GM21367 (cell line): Measurements from ENCODE around the gene ASCC1.

Experiments
- ATAC-seq: cut with Tn5 transposase; IDR thresholded peaks from one replicate; pipeline ENCODE4 v1.9.1; 2021; ENCODE audit not compliant: unreplicated experiment

ASCC1 gene

GRCh38 chr10:72105098-72105475 is 111.0 kb downstream of the ASCC1 start:
- no peak for ATAC-seq

- no peak for ATAC-seq
Measured at GRCh38 chr10:72104472-72105097, 111.5 kb downstream of the ASCC1 start.

DNA sequence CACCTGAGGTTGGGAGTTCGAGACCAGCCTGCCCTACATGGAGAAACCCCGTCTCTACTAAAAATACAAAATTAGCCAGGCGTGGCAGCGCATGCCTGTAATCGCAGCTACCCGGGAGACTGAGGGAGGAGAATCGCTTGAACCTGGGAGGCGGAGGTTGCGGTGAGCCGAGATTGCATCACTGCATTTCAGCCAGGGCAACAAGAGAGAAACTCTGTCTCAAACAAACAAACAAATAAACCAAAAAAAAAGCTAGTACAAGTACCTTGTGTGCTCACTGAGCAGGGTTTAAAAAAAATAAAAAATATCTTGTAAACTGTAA is 116.5 kb downstream of the ASCC1 start:
- no peak for ATAC-seq

GRCh38 chr10:72098836-72099599 is 117.1 kb downstream of the ASCC1 start:
- no peak for ATAC-seq

GRCh38 chr10:72098301-72098835 is 117.7 kb downstream of the ASCC1 start:
- no peak for ATAC-seq

GRCh38 chr10:72097448-72098300 is 118.4 kb downstream of the ASCC1 start:
- ATAC-seq, result no peak

- no peak for ATAC-seq
Measured at GRCh38 chr10:72096115-72097000, 119.7 kb downstream of the ASCC1 start.

- ATAC-seq, result no peak
Measured at GRCh38 chr10:72095195-72095594, 120.9 kb downstream of the ASCC1 start.

DNA sequence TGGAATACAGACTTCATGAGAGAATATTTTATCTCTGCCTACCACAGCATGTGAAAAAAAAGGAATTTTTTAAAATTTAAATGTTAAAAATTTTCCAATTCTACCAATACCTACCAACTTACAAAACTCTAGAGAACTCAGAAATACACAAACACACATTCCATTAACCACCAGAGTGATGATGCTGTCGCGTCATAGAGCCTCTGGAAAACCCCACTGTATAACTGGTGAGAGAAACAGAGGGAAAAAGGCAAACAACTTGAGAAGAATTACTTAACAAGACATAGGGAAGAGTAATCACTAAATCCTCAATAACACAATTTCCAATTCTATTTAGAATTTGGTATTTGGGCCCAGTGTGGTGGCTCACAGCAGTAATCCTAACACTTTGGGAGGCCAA is 121.5 kb downstream of the ASCC1 start:
- no peak for ATAC-seq

- no peak for ATAC-seq
Measured at GRCh38 chr10:72093450-72093849, 122.6 kb downstream of the ASCC1 start.

DNA sequence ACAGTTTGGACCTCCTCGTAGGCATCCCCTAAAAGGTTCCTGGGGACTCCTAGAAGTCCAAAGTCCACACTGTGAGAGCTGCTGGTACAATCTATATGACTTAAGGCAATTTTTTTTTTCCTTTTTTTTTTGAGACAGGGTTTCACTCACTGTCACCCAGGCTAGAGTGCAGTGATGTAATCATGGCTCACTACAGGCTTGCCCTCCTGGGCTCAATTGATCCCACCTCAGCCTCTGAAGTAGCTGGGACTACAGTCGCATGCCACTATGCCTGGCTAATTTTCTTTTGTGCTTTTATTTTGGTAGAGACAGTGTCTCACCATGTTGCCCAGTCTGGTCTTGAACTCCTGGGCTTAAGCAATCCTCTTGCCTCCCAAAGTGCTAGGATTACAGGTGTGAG is 123.1 kb downstream of the ASCC1 start:
- ATAC-seq, result no peak

GRCh38 chr10:72092171-72092924 is 123.7 kb downstream of the ASCC1 start:
- no peak for ATAC-seq

DNA sequence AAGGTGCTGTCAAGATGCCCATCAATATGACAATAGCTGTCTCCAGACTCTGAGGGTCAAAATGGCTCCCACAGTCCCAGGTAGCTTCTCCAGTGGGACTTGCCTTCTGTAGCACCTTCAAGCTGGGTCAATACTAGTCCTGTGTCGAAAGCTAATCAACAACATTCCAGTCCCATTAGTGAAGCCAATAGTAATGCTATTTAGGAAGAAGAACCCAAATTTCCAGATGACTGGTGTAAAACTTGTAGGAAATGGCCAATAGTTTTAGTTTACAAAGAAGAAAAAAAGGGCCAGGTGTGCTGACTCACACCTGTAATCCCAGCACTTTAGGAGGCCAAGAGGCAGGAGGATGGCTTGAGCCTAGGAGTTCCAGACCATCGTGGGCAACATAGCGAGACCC is 125.8 kb downstream of the ASCC1 start:
- no peak for ATAC-seq

GRCh38 chr10:72089618-72090017 is 126.5 kb downstream of the ASCC1 start:
- ATAC-seq, result no peak

- no peak for ATAC-seq
Measured at GRCh38 chr10:72088889-72089575, 127.0 kb downstream of the ASCC1 start.

GRCh38 chr10:72087969-72088888 is 127.8 kb downstream of the ASCC1 start, which contains the start of gene SPOCK2:
Gene SPOCK2, minus strand, starts transcription at chr10:72088551. Its CDS starts 223 bp downstream, at chr10:72088328.
- no peak for ATAC-seq

DNA sequence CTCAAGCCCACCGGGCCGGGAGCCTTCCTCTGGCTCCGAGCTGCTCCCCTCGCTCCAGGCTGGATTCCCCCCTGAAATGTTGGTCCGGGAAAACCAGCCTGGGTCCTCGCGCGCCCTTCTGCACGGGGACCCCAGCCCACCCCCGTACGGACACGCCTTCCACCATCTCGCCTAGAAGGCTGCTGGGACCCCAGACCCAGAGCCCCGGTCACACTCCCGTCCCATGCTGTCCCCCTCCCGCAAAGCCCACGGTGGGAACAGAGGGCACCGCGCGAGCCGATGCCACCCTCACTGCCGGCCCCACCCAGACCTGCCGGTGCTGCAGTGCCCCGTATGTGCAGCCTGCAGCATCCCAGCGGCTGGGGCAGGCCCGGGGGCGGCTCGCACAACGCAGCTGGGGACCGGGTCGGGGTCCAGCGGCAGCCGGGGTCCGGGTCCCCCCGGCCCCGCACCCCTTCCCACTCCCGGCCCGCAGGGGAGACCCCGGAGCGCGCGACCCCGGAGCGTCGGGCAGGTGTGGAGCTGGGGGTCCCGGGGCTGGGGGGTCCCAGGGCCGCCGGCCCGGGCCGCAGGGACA is 128.6 kb downstream of the ASCC1 start:
- no peak for ATAC-seq
